ENCODE measurements around the gene OBSL1.
A peak's percentile ranks its signal among the peaks of the same experiment; 100 is the strongest.

The OBSL1 gene

DNA sequence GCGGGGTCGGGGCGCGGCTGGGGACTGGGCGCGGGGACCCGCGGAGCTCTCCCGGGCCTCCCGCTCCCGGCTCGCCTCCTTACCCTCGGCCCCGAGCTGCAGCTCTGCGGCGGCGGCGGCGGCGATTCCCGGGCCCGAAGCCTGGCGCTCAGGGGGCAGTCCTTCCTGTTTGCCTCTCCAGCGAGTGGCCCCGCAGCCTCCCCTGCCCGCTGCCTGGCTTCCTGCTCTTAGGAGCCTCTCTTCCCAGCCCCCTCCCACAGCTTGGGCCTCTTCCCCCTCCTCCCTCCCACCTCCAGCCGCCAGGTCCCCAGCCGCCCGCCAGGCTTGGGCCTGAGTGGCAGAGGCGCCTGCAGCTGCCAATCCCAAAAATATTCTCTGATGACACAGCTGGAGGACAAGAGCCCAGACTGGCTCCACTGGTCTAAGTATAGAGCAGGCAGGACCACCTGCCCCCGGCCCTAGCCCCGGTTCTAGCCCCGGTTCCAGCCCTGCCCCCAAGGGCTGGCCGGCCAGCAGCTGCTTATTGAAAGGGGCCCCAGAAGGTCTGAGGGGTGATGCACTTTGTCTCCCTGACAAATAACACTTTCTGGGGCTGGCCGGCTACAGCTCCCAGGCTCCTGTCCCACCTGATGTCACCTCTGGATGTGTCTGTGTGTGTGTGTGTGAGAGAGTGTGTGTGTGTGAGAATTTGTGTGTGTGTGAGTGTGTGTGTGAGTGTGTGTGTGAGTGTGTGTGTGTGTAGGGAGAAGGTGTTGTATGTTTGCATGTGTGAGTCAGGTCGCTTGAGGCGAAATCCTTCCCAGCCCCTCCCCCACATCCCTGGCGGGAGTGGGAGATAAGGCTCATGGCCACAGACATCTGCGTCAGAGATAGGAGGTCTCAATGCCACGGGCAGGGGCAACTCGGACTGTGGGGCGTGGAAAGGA is at the start of gene OBSL1:
Gene OBSL1 (minus strand): TSS at position 229 of the 926 bp plus-strand sequence. CDS start 307 bp downstream, outside the sequence.
- no peak for DNase-seq (ENCODE audit: low read depth)

DNA sequence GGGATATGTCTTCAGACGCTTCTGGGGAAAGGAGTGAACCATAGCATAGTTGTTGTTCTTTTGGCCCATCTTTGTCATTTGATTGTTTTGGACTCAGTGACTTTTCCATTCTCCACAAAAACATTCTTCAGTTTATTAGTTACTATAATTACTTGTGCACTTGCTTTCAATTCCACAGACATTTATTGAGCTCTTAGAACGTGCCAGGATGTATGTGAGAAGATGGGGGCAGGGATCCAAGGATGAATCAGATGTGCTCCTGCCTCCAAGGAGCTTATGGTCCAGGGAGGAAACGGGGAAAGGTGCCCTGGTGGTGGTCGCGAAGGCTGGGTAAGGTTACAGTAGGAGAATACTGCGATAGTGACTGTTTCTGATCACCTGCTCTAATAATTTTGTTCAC is 49.2 kb upstream of the OBSL1 start:
- no peak for DNase-seq (ENCODE audit: low read depth)

DNA sequence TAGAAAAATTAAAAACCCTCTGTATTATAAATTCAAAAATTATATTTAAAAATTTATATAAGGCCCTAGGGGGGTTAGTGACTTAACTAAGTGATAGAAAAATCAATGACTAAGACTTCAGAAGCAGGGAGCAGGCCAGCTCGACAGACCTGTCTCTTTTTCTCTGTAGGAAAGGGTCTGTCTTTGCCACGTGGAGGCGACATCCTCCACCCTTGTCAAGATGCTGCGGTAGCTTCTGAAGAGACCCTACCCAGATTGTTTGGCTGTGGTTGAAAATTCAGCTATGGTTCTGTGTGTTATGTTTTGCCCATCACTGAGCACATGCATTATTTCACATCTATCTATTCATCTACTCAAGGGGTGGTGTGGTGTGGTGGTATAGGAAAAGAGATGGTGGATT is 47.9 kb upstream of the OBSL1 start:
- no peak for DNase-seq (ENCODE audit: low read depth)

DNA sequence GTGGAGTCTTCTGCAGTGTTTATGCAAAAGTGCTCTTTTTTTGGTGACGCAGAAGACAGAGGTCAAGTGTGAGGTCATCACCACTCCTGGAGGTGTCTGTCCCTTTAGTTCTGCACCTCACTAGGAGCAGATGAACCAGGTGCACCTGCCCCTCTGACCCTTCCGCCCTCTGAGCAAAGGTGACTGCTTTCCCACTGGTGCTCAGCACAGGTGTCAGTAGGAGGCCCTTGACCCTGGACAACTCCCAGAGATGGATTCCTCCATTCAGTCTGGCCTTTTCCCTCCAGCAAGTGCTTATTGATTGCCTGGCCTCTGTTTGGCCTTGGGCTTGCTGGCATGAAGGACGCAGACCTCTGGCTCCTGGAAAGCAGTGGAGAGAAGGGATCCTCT is 47.4 kb upstream of the OBSL1 start:
- DNase-seq (ENCODE audit: low read depth), result no peak

DNA sequence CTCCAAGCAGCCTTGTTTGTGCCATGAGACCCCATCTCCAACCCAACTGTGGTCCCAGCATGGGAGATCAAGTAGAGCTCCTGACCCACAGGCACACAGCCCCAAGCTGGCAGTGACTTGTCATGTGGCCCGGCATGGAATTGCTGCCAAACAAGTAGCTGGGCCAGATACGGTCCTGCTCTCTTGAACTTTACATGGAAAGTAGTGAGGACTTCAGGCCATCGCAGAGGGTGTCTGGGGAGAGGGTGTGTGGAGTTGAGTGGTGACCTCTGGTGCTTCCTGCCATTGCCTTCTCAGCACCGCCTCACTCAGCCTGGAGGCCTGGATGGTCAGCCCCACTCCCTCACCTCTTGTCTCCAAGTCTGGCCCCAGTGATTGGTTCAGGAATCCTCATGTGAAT is 45.2 kb upstream of the OBSL1 start:
- no peak for DNase-seq (ENCODE audit: low read depth)

DNA sequence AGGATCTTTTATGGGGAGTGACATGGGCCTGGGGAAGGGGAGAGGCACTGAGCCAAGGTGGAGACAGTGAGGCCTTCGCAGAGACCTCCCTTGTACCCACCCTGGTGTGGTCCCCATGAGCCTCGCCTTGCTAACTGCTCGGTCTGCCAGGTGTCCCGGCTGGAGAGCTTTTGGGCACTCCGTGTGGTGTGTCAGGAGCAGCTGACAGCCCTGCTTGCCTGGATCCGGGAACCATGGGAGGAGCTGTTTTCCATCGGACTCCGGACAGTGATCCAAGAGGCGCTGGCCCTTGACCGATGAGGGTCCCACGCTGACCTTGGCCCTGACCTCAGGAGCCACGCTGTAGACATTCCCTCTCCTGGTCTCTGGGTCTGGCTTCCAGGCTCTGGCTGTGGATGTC is 44.6 kb upstream of the OBSL1 start:
- DNase-seq (ENCODE audit: low read depth), result no peak

DNA sequence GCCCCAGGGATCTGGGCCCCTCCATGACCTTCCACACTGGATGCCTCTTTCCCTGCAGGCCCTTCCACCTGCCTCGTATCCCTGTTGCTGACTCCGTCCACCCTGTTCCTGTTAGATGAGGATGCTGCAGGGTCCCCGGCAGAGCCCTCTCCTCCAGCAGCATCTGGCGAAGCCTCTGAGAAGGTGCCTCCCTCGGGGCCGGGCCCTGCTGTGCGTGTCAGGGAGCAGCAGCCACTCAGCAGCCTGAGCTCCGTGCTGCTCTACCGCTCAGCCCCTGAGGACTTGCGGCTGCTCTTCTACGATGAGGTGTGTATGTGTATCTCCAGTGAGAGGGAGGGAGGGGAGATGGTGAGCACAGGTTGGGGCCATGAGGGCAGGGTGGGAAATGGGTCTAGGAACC is 43.7 kb upstream of the OBSL1 start:
- DNase-seq (ENCODE audit: low read depth), result no peak

DNA sequence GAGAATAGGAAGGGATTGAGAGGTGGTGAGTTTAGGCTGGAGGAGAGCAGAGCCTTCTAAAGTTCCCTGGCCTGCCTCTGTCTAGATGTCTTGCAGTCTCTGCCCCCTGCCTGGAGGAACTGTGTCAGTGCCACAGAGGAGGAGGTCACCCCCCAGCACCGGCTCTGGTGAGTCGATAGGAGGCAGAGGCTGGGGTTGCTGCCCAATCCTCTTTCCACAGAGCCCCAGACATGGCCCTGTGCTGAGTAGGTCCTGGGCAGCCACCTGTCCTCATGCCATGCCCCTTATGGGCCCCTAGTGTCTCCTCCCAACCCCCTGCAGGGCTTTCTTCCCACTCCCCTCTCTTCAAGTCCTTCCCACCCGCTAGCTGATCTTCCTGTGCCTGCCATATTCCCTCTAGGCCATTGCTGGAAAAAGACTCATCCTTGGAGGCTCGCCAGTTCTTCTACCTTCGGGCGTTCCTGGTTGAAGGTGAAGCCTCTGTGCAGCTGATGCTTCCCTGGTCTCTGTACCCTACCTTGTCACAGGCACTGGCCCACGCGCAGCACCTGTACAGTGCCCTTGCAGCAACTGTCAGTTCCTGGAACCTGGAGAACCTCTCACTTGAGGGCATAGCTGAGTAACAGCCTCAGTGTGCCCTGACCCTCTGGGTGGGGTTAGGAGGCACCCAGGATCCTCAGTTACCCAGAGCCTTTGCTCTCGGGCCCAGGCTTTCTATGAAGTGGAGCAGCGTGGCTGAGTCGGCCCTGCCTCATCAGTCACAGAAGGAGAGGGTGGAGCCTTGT is 42.9 kb upstream of the OBSL1 start:
- DNase-seq (ENCODE audit: low read depth), result no peak

DNA sequence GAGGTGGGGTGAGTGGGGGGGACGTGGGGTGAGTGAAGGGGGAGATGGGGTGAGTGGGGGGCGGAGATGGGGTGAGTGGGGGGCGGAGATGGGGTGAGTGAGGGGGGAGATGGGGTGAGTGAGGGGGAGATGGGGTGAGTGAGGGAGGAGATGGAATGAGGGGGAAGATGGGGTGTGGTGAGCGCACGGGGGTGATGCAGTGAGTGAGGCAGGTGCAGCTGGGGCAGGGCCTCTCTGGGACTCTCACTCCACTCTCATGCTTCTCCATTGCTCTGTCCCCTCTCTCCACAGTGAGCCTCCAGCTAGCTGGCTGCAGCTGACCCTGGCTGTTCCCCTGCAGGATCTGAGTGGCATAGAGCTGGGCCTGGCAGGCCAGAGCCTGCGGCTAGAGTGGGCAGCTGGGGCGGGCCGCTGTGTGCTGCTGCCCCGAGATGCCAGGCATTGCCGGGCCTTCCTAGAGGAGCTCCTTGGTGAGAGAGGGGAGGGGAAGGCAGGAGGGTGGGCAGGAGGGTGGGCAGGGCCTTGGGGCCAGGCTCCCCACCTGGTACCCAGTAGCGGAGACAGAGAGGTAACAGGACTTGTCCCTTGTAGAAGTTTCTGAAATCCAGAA is 42.2 kb upstream of the OBSL1 start:
- DNase-seq (ENCODE audit: low read depth), result no peak

DNA sequence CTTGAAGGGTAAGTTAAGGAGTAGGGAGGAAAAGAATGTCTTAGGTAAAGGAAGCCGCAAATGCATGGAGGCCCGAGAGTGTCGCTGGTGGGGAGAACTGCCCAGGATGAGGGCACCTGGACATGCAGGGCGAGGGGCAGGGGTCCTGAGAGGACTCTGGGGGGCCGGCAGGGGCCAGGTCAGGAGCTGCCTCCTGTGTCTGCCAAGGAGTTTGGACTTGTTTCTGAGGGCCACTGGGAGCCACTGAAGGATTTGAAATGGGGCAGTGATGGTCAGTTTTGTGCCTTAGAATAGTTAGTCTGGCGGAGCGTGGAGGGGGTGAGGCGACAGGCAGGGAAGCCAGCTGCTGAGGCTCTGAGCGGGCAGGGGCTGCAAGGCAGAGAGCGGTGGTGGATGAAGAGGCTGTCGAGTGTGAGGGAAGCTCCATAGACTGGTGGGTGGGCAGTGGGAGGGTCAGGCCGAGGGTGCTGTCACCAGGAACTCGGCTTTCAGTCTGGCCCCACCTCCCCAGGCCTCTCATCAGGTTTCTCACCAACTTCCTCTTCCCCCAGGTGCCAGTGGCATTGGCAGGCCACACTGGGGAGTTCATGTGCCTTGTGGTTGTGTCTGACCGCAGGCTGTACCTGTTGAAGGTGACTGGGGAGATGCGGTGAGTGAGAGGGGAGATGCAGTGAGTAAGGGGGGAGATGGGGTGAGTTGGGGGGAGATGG is 41.4 kb upstream of the OBSL1 start:
- DNase-seq (ENCODE audit: low read depth), result no peak

DNA sequence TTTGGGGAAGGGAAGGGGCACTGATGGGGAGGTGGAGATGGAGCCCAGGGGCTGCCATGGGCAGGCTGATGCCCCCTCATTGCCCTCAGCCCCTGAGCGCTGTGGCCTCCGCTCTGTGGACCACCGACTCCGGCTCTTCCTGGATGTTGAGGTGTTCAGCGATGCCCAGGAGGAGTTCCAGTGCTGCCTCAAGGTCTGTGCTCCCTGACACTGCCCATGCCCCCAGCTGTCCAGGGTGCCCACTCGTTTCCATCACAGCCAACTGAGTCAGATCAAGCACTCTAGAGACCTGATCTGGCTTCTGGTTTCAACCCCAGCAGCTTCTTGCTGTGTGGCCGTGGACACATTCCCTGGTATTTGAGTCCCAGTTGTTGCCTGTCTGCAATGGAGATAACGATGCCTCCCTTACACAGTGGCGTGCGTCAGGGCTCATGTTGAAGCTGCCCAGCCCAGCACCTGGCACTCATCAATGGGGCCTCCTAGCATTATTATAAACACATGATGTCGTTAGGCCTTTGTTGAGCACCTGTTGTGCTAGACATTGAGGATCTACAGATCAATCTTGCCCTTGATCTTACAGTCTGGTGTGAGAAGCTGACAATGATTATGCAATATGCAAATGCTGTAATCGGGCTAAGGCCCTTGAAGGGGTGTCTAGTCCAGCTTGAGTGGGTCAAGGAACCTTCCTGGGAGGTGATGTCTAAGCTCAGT is 40.7 kb upstream of the OBSL1 start:
- no peak for DNase-seq (ENCODE audit: low read depth)

DNA sequence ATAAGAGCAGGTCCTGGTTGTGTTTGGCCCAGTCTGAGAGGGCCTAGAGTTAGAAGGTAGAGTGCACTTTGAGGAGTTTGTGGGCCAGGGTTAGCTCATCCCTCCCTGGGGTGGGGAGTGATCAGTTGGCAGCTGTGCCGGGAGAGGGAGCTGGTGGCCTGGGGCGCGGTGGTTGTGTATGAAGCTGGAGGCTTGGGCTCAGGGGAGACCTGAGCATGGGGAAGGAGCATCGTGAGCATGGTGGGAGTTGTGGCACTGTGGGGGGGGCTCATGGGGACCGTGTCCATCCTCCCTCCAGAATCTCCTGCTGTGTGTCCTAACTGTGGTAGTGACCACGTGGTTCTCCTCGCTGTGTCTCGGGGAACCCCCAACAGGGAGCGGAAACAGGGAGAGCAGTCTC is 40.0 kb upstream of the OBSL1 start:
- no peak for DNase-seq (ENCODE audit: low read depth)

DNA sequence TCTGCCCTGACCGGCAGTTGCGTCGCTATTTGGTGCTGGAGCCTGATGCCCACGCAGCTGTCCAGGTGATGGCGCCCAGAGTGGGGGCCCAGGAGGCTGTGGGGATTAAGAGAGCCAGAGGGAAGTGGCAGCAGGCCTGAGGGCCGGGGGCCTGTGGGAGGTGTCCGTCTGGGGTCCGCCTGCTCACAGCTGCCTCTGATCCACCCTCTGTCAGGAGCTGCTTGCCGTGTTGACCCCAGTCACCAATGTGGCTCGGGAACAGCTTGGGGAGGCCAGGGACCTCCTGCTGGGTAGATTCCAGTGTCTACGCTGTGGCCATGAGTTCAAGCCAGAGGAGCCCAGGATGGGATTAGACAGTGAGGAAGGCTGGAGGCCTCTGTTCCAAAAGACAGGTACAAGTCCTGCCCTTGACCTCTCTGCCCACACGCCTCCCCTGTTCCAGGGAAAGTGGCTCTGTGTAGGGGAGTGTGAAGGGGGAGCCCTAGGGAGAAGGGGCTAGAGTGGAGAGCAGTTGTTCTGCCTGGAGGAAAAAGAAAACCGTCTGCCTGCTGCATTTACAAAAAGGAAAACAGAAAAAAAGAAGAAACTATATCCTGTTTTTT is 37.9 kb upstream of the OBSL1 start:
- DNase-seq (ENCODE audit: low read depth), result no peak

DNA sequence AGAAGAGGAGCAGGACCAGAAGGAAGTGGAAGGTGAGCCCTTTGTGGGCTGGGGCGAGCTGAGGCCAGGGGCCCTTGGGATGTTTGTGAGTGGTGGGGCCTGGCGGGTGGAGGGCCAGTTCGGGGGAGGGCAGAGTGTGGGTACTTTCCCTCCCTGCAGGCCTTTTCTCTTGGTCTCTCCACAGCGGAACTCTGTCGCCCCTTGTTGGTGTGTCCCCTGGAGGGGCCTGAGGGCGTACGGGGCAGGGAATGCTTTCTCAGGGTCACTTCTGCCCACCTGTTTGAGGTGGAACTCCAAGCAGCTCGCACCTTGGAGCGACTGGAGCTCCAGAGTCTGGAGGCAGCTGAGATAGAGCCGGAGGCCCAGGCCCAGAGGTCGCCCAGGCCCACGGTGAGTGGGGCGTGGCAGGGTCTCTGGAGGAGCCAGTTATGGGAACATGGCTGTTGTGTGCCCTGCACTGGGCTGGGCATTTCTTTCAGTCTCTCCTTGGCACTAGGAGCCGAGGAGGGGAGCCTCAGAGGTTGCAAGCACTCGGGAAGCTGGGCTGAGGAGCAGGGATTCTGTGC is 37.1 kb upstream of the OBSL1 start:
- DNase-seq (ENCODE audit: low read depth), result no peak

DNA sequence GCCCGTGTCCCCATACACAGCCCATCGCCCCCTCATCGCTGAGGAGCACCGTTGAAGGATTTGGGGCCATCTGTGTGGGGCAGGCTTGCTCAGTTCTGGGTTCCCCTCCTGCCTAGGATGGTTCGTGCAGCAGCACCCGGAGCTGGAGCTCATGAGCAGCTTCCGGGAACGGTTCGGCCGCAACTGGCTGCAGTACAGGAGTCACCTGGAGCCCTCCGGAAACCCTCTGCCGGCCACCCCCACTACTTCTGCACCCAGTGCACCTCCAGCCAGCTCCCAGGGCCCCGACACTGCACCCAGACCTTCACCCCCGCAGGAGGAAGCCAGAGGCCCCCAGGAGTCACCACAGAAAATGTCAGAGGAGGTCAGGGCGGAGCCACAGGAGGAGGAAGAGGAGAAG is 36.6 kb upstream of the OBSL1 start:
- DNase-seq (ENCODE audit: low read depth), result no peak

DNA sequence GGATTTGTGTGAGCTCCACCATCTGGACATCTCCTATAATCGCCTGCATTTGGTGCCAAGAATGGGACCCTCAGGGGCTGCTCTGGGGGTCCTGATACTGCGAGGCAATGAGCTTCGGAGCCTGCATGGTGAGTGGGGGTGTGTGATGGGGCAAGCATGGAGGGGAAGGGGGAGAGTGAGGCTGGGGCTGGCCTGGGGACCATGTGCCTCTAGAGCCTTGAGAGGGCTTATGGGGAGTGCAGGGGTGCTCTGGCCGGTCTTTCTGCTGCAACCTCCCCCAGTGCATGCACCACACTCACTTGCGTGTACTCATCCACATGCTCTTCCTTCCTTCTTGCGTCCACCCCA is 34.2 kb upstream of the OBSL1 start:
- no peak for DNase-seq (ENCODE audit: low read depth)

DNA sequence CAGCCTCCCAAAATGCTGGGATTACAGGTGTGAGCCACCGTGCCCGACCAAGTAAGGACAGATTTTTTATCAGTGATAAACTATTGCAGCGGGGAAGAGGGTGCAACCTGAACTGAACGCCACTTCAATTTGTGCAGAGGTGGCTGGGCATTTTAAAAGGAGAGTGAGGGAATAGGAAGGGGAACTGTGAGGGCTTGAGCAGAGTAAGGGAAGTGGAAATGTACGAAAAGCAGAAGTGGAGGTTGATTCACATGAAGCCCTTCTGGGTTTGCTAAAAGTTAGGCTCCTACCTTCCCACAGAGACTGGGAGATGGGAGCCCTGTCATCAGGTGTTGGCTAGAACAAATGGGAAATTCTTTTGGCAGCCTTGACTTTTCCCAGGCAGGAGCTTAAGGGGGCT is 32.4 kb upstream of the OBSL1 start:
- DNase-seq (ENCODE audit: low read depth), result no peak

DNA sequence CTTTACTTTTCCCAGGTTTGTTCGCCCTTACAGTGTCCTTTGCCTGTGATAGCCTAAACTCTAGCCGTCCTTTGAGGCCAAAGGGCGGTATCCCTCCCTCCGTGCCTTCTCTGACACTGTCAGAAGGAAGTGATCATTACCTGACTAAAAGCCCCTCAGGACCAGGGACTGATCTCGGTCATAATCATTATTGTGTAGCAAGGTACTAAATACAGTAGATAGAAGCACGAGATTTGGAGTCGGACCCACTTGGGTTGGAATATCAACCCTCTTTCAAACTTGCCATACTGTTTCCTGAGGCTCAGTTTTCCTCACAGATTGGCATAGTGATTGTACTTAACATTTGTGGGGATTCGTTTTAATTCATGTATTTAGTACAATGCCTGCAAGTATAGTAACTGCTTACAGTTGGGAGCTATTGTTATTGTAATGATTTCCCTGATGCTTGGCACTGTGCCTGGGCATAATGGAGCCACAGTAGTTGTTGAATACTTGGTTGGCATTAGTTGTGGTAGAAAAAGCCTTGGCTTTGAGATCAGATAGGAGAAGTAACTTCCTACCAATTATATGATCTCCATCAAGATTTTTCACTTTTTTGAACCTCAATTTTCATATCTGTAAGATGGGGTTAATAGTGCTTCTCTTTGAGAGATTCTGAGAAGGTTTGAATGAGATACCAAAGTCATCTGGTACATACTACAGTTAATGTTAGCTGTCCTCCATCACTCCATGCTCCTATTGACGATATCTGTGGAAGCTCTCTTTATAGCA is 27.2 kb upstream of the OBSL1 start:
- DNase-seq (ENCODE audit: low read depth), result no peak

DNA sequence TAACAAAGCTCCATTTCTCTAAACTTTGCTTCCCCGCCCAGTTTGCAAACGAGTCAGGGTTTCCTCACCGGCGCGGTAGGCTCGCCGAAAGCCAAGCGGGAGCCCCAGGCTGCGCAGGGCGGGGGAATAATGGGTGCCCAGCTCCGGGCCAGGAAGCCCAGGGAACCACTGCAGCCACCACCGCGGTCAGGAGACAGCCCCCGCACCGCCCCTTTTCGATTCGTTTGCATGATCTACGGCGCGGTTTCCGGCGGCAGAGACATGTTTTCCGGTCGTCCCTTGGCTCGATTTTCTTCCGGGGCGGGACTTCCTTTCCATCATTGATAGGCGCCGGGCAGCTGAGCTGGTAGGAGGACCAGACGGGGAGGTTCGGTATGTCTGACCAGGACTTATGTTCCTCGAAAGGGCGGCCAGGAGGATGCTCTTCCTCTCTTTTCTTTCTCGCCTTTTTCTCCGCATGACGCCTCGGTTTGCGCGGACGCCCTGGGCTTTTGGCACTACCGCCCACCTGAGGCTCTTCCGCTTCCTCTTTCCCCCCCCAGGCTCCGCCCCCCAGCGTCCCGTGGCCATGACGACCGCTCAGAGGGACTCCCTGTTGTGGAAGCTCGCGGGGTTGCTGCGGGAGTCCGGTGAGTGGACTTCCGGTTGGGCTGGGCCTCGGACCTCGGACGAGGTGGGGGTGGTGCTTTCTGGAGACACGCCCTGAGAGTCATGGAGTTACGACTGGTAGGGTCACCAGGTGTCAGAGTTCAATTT is 26.4 kb upstream of the OBSL1 start, which contains the start of gene STK11IP:
Gene STK11IP (plus strand): TSS at position 306 of the 756 bp plus-strand sequence. CDS start 263 bp downstream, at position 569.
- peak; percentile 80 for DNase-seq (ENCODE audit: low read depth)

All from activated T-cell treated with anti-CD3 and anti-CD28 coated beads for 1 hour (primary cell).